CD4-positive, alpha-beta T cell treated with Interleukin-1 beta for 1 hour (primary cell): ENCODE results near the gene DNAJC5.
A peak's percentile ranks its signal among the peaks of the same experiment; 100 is the strongest.
"Not testable (repeated sequence)": the region's sequence is repeated elsewhere in the genome, so short reads cannot be mapped to it uniquely, and the experiment has no call there.

Source experiments
- DNase-seq, 2 donors: peaks; one replicate each; pipeline ENCODE4 v3.0.0-alpha.2; 2020 to 2022

Gene DNAJC5

DNA sequence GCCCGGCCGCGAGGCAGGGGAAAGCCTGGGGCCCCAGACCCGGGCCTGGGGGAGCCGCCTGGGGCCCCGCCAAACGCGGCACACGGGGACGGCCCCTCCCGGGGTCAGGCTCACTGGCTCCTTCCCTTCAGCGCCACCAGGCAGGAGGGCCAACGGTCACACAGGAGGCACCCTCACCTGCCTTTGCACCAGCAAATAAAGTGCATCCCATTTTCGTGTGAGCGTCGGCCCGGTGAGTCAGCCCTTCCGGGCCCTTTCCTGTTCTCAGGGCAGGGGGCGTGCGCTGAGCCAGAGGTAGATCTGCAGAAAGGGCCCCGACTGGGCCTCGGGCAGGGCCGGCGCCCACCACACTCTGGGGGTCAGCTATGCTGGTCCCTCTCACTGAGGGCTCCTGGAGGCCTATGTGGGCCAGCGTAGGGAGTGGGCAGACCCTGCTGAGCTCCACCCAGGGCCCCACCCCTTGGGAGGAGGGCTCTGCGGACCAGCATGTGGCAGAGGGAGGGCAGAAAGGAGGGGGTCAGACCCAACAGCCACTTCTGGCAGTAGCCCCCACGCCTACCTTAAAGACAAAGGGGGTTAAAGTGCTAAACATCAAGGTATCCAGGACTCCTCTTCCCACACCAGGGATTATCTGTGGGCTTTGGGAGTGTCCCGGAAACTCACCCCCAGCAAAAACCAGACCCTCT, 62.2 kb downstream of the DNAJC5 start:
- peak; percentile 51 for DNase-seq

DNA sequence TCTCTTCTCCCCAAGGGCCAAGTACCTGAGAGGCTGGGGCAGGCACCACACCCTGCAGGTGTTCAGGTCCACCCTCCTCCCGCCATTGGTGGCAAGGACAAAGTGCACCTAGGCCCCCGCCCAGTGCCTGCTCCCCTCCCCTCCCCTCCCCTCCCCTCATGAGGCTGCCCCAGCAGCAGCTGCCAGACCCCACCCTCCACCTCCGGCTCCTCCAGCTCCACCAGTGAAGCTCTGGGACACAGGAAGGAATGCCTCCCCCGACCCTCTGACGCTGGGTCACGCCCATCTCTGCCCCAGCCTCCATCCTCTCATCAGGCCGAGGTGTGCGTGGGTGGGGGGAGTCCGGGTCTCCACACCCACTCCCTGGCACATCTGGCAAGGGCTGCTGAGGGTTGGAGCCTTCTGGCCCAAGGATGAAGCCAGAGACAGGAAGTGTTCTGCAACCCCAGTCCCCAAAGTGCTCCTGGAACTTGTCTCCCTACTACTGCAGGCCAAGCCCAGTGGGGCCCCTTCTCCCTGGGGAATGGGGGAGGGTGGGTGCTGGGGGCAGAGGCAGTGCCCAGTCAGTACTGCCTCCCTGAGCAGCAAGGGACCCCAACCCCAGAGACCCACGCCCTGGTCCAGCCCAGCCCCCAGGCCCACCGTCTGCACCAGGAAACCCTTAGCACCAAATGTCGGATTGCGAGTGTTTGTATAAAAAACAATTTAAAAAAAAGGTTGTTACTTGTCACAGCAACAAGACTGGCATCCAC, 62.9 kb downstream of the DNAJC5 start:
- DNase-seq, result no peak

DNA sequence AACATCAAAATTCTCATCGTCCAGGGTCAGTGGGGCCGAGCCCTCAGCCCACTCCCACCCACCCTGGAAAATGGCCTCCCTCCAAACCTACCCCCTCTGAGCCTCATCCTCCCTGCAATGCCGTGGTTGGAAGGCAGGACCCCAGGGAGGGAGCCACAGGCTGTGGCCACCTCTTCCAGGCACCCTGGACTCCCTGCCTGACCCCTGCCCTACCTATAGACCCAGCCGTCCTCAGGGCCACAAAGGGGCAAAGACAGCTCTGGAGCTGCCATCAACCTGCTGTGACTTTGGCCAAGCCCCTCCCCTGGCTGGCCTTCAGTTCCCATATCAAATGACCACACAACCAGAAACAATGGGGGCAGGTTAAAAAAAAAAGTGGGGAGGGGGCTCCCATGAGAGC, 63.5 kb downstream of the DNAJC5 start:
- DNase-seq, result no peak

DNA sequence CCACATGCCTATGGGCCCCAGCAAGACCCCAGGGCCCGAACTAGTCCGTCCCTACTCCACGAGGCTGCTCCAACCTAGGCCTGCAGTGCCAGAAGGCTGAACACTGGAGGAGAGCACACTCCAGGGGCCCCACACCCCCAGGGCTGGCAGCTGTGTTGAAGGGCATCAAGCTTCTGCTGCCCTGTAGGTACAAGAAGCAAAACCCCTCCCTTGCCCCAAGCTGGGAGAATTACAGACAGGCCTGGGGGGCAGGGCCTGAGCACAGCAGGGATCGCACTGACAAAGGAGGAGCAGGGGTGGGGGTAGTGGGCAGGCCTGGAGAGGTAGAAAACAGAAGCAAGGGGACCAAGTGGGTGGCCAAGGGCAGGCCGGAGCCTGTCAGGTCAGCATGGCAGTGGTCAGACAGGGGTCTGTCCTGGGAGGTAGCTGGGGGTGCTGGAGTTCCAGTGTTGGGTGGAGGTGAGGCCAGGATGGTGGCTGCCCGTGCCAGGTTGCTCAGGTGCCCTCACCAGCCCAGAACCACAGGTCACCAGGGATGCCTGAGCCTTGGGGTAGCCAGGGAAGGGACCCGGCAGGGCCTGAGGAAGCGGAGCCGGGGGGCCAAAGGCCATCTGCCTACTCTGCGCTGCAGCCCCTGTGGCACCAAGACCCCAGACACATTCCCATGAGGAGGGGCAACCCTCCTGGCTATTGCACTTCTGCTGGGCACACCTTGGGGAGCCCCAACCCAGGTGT, 64.2 kb downstream of the DNAJC5 start:
- DNase-seq, result no peak

DNA sequence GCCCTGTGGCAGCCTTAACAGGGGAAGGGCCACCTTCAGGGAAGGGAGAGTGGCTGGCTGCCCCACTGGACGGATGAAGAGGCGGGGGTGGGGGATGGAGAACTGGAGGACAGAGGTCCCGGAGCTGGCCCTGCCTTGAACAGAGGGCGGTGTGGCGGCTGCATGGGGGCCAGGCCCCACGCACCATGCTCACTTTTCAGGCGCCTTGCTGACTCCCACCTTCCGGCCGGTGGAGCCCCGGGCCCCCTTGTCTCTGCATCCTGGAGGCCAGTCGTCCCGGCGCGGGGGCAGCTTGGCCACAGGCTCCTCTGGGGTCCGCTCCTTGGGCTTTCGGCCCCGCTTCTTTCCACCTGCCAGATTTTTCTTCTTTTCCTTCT, 64.8 kb downstream of the DNAJC5 start:
- no peak for DNase-seq

DNA sequence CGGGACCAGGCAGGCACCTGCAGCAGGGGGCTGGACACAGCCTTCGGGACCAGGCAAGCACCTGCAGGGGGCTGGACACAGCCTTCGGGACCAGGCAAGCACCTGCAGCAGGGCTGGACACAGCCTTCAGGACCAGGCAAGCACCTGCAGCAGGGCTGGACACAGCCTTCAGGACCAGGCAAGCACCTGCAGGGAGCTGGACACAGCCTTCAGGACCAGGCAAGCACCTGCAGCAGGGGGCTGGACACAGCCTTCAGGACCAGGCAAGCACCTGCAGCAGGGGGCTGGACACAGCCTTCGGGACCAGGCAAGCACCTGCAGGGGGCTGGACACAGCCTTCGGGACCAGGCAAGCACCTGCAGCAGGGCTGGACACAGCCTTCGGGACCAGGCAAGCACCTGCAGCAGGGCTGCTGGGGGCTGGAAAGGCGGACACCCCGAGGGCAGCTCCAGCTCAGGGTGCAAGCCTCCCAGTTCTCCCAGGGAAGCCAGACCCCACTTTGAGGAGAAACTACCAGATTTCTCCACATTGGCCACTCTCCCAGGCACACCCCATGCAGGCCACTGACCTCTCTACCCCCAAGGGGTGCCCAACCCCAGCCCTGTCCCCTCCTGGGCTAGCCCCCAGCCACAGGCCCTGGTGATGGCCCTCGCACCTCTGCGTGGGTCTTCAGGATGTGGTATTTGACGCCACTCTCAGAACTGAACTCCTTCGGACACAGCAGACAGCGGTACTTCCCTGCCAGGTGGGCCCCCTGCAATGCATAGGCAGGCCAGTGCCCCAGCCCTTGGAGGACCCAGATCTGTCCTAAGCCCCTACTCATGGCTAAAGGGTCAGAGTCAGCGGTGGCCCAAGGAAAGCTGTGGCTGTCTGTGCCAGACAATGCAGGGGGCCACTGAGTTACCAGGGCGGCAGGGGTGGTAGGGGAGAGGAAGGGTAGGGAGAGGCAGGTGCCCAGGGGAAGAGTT, 66.0 kb downstream of the DNAJC5 start:
- not testable (repeated sequence) for DNase-seq

DNA sequence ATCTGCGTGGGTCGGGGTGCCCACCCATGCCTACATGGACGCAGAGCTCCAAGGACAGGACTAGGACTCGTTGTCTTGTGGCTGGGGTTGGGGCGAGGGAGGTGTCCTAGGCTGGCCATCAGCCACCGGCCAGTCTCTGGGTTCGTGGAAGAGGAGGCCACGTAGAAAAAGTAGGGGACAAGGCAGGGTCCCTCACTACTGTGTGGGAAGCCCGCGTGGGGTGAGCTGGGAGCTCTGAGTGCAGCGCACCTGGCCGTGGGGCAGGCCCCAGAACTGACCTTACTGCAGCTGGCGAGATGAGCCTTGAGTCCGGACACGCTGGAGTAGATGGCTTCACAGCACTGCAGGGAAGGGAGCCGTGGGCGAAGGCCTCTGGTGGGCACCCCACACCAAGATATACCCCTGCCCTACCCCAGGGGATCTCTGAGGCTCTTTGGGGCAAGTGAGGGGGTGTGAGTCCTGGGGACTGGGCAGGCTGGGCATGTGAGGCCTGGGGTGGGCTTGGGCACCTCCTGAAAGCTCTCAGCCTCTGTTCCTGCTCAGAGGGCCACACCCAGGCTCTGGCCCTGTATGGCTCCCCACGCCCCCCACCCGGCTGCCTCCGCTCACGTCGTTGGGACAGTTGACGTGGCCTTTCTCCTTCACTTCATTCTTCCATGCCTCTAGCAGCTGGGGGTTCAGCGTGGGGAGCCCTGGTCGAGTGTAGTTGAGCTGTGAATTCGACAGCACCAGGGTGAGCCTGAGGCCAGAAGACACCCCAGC, 66.9 kb downstream of the DNAJC5 start:
- DNase-seq, result no peak

DNA sequence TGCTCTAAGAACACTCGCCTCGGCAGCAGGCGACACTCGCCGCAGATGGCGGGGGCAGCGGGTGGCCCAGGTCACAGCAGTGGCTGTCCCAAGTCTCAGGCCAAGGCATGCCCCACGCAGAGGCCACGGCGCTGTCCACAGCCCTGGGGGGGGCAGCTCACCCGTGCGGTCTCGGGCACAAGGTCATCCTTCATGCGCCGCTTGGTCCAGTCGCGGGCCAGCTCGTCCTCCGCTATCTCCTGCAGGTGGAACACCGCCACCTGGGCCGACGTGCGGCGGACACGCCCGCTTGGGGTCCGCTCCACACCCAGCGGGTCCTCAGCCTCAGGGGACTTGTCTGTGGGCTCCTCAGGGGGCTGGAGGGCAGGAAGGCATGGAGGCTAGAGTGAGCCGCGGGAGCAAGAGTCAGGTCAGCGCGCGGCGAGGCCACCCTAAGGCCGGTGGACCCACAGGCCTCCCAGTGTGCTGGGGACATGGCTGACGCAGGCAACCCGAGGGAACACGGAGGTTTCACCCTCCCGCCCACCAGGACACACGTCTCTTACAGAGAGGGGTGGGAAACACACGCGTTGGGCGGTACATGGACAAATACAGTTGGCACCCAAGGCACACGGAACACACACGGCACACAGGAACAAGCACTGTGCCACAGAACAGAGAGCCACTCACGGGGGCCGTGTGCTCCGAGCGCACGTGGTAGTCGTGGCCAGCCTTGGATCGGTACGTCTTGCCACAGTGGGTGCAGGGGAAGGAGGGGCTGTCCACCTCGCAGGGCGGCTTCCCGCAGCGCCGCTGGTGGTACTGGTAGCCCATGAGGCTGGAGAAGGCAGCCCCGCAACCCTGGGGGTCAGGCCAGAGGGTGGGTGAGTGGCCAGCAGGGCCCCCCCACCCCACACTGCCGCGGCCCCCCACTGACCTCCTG, 67.8 kb downstream of the DNAJC5 start:
- no peak for DNase-seq

DNA sequence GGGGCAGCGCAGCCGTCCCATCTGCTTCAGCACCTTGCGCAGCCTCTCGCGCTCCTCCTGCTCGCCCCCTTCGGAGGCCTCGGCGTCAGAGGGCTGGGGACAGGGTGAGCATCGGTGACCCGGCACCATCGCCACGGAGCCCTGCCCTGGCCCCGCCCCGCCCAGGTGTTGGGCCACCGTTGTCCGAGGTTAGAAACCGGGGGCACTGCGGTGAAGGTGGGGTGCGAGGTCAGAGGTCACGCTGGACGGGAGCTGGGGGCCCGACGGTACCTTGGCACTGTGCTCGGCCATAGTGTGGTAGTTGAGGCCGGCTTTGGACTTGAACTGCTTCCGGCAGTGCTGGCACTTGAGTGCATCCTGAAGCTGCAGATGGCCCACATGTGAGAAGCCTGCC, 68.4 kb downstream of the DNAJC5 start:
- no peak for DNase-seq

DNA sequence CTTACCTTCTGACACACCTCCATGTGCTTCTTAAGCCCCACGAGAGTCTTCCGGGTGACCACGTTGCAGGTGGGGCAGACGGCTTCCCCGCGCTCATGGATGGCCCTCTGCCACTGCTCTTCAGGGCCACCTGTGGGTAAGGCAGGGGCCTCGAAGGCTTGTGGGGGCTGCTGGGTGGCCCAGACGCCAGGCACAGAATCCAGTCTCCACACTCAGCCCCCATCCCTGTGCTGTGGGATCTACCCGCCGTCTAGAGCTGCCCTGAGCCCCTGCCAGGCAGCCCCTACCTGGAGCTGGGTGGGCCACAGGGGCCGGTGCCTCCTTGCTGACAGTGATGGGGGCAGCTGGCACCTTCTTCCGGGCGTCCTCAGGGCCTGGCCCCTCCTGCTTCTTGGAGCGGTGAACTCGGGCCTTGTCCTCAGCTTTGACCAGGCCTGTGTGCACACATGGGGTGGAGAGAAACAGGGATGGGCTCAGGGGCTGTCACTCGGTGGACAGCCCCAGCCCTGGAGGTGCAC, 68.9 kb downstream of the DNAJC5 start:
- DNase-seq, result no peak

DNA sequence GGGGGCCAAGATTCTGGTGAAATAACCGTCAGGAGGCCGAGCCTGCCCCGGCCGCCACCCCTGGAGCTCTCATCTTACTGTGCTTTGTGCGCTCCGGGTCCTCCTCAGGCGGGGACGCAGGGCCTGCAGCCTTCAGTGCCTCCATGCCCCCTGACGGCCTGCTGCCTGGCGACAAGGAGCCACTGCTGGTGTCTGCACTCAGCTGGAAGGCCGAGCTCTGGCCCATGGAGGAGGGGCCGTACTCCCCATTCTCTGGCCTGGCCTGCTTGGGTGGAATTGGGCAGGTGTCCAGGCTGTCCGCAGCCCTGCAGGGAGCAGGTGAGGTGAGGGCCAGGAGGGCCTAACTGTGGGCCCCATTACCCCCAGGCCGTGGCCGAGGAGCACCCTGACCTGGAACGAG, 69.5 kb downstream of the DNAJC5 start:
- DNase-seq, result no peak

DNA sequence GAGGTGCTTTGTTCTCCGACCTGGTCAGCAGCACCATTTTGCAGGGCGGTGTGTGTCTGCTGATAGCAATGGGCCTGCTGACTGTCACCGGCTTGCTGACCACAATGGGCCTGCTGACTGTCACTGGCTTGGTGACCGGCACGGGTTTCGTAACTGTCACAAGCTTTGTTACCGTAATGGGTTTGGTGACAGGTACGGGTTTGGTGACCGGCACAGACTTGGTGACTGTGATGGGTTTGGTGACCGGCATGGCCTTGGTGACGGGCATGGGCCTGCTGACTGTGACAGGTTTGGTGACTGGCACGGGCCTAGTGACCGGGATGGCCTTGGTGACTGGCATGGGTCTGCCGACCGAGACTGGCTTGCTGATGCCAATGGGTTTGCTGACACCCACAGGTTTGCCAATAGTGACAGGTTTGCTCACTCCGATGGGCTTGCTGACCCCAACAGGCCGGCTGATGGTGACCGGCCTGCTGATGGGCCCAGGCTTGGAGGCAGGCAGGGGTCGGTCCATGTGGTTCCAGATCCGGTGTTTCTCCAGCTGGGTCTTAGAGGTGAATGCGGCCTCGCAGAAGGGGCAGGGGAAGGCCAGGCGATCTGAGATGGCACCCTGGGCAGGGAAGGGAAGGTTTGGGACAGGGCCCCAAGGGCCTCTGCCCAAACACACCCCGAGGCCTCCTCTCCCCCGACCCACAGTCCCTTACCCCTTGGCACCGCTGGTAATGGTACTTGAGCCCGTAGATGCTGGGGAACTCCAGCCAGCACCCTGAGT, 71.4 kb downstream of the DNAJC5 start:
- DNase-seq, result no peak

DNA sequence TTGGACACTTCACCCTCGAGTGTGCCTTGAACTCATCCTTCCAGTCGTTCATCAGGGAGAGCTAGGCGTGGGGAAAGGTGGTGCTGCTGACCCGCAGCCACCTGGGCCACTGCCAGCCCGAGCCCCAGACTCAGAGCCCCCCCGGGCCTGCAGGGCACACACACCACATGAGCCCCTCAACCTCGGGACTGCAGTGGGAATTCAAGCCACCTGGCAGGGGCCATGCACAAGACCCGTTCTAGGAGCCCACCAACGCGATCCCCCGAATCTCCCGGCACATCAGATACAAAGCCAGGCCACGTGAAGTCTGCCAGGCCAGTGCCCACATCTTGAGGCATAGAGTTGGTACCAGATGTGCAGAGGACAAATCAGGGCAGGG, 72.0 kb downstream of the DNAJC5 start:
- no peak for DNase-seq

DNA sequence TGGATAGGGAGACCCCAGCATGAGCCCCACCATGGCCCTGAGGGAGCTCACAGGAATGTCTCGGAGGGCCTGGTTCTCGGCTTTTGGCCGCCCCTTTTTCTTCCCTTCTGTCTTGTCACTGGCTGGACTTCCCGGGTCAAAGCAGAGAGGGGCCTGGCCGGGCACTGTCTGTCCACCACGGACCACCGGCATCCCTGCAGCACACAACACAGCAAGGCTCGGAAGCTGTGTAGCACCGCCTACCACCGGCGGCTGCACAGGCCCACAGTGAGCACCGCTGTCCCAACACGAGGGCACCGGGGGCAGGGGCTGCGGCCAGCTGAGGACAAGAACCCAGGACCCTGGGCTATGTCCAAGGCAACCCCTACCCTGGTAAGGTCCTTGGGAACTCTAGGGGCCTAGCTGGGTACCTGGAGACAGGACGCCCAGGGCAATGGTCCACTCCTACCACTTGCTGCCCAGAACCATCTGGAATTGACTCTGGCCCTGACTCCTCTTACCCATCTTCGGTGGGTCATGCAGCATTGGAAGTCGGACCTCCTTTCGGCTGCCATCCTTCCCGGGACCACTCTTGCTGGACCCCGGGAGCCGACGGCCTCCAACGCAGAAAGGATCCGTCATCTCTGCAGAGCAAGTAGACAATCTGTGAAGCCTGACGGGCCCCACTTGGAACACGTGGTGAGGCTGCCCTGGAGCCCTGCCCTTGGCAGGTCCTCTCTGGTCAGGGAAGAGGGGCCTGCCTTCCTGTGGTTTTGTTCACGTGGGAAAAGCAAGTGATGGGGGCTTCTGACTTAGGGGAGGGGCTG, 72.6 kb downstream of the DNAJC5 start:
- no peak for DNase-seq

DNA sequence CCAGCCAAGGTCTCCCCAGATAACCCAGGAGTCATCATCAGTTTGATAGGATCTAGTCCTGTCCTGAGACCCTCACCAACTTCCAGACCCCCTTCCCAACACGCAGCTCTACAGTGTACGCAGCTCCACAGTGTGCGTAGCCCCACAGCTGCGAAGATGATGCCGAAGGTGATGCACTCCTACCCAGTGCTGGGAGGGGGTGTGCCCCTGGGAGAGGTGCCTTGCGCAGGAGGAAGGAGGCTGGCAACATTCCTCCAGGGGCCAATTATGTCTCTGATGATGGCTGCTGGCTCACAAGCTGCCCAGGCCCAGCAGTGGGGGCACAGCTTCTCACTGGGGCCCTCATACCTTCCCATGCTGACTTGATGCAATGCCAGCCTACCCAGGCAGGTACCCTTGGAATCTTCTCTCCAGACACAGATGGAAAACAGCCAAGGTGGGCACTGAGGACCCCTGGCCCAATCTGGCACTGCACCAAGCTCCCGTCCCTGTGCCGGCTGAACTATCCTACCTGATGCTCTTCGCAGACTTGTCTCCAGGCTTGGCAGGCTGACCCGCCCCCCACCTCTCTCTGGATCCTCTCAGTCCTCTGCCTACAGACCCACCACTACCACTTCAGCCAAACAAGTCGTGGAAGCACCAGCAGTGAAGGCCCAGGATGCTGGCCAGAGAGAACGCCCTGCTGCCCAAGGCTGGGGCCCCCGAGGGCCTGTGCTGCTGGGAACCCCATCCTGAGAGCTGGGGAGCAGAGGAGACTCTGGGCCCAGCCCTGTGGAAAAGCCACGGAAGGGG, 73.4 kb downstream of the DNAJC5 start:
- no peak for DNase-seq

DNA sequence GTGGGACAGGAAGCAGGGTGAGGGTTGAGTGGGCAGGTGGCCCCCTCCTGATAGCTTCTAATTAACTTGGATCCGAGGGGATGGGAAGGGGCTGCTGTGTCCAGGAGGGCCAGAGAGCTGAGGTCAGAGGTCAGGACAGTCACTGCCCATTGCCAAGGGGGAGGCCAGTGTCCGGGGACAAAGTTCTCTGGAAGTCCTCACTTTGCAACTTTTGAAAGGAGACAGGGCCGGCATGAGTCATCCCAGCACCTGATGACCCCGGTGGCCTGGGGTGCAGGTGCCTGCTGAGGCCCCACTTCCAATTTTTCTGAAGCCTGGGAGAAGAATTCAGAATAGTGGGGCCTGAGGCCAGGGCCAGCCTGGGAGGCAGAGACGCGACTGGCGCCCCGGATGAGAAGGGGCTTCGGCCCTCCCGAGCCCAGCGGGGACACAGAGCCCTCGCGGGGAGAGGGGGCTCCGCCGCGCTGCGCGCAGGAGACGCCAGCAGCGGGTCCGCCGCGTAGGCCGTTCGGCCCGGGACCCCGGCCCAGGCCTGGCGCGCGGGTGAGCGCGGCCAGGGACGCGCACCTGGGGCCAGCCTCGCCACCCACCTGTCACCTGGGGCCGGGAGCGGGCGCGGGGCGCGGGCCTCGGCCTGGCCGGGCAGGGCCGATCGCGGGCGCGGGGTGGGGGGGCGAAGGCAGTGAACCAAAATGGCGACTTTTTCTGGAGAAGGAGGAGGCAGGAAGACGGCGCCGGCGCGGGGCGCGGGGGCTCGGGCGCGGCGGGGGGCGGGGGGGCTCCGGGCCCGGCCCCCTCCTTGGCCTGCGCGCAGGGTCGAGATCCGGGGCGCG, 74.2 kb downstream of the DNAJC5 start:
- DNase-seq, result peak in 1 of 2 donors; percentile 37
